HepG2 (cell line): ENCODE data around the gene CLEC19A. TPM values are rescaled to one million over a fixed set of nuclear protein-coding genes. Genes with fewer than 3 reads are reported as not detected.

Experiments
- HMG20A ChIP-seq: IDR thresholded peaks from 2 replicates; pipeline ENCODE4 v1.6.1; 2016; ENCODE audit warnings: borderline replicate concordance
- HNF1A ChIP-seq, 2 experiments: sonication (generic) in 1 of 2; formaldehyde crosslinking in 1 of 2; IDR thresholded peaks; 2 replicates each; pipeline versions ENCODE4 v1.4.0 to v1.6.1; 2016 to 2020; ENCODE audit warnings: borderline replicate concordance in 1 of 2, low read depth in 1 of 2, mild to moderate bottlenecking in 1 of 2, missing genetic modification reagents in 1 of 2
- MIXL1 ChIP-seq: IDR thresholded peaks from 2 replicates; pipeline ENCODE4 v1.6.1; 2016
- MNT ChIP-seq: fragments of 450-650 bp; IDR thresholded peaks from 2 replicates; pipeline ENCODE4 v1.6.1; 2016
- MXD4 ChIP-seq: IDR thresholded peaks from 2 replicates; pipeline ENCODE4 v1.6.1; 2016; ENCODE audit warnings: mild to moderate bottlenecking, missing biosample characterization, missing genetic modification reagents
- PHF8 ChIP-seq: sonication (generic); formaldehyde crosslinking; IDR thresholded peaks from 2 replicates; pipeline ENCODE4 v1.5.0; 2020; ENCODE audit warnings: missing genetic modification reagents
- SAP130 ChIP-seq: IDR thresholded peaks from 2 replicates; pipeline ENCODE4 v1.6.1; 2016; ENCODE audit warnings: low read depth
- ZBTB44 ChIP-seq: sonication (generic); formaldehyde crosslinking; IDR thresholded peaks from 2 replicates; pipeline ENCODE4 v1.4.0; 2020; ENCODE audit warnings: missing genetic modification reagents
- ZMYM4 ChIP-seq: sonication (generic); formaldehyde crosslinking; IDR thresholded peaks from 2 replicates; pipeline ENCODE4 v1.8.1; 2023; ENCODE audit warnings: mild to moderate bottlenecking, missing genetic modification reagents
- ZNF646 ChIP-seq: sonication (generic); formaldehyde crosslinking; IDR thresholded peaks from 2 replicates; pipeline ENCODE4 v1.9.0; 2021; ENCODE audit warnings: mild to moderate bottlenecking, missing genetic modification reagents
- ZNF800 ChIP-seq: sonication (generic); formaldehyde crosslinking; IDR thresholded peaks from 2 replicates; pipeline ENCODE4 v1.4.0; 2020; ENCODE audit warnings: missing genetic modification reagents
- polyA plus RNA-seq, 8 experiments: library from polyadenylated mRNA; depleted of rRNA in 3 of 8; stranded (reverse) in 7 of 8; unstranded in 1 of 8; fragments of >200 nt; fragmentation: Illumina TruSeq in 4 of 8; extraction: Trizol in 4 of 8; gene quantifications; 2 replicates each; pipeline versions ENCODE4 v1.2.1 to v1.2.3, GENCODE V29; 2011 to 2016; ENCODE audit warnings: low read depth in 4 of 8, missing spikeins in 1 of 8, mixed read lengths in 1 of 8; ENCODE audit not compliant: insufficient read depth in 1 of 8
- total RNA-seq, 5 experiments: library from RNA; depleted of rRNA; stranded (reverse); fragments of >200 nt; fragmentation: Illumina TruSeq; extraction: Trizol; gene quantifications; 2 replicates each; pipeline ENCODE4 v1.2.3, GENCODE V29; 2016; ENCODE audit warnings: low read depth in 1 of 5

Gene CLEC19A
- total and polyA plus RNA-seq, 2 of the 13 experiments (the other 11 are each of a cell fraction or from before 2014, with no cell fraction given) = not detected

GRCh38 chr16:19307587-19308241 is 22.2 kb downstream of the CLEC19A start (continued):
- no peak for TF ChIP-seq HNF1A (IDR thresholded peaks at IDR 0.05; ENCODE audit: low read depth)
- no peak for TF ChIP-seq HNF1A (CRISPR knock-in tag; IDR thresholded peaks at IDR 0.05; ENCODE audit: borderline replicate concordance)
- no peak for TF ChIP-seq ZNF646 (CRISPR knock-in tag)
- TF ChIP-seq ZMYM4 = no peak
- TF ChIP-seq SAP130 = 0 out of 2 replicates have a peak, but pooled peaks have one; percentile 19
- no peak for TF ChIP-seq ZBTB44 (CRISPR knock-in tag)
- TF ChIP-seq MIXL1 (CRISPR knock-in tag) = no peak
- no peak for TF ChIP-seq HMG20A
- no peak for TF ChIP-seq MXD4 (CRISPR knock-in tag)
- TF ChIP-seq PHF8 = no peak
- no peak for TF ChIP-seq ZNF800 (CRISPR knock-in tag)
- TF ChIP-seq MNT = no peak
